GM18867 (cell line): Measurements from ENCODE around the gene NRIP1.

Source experiments
- ATAC-seq: cut with Tn5 transposase; IDR thresholded peaks from one replicate; pipeline ENCODE4 v1.9.1; 2021; ENCODE audit warnings: mild to moderate bottlenecking, moderate library complexity; ENCODE audit not compliant: unreplicated experiment

The NRIP1 gene

GRCh38 chr21:15071009-15071408 lies 6.2 kb upstream of the NRIP1 start:
- ATAC-seq: no peak

GRCh38 chr21:15066123-15066575 lies 1.3 kb upstream of the NRIP1 start:
- ATAC-seq: no peak

GRCh38 chr21:15065392-15066122 lies 757 bp upstream of the NRIP1 start:
- peak; percentile 25 for ATAC-seq

- ATAC-seq: peak; percentile 2
These were observed 805 bp downstream of the NRIP1 start for GRCh38 chr21:15063814-15064575.

- ATAC-seq: no peak
These were observed 1.6 kb downstream of the NRIP1 start for GRCh38 chr21:15063081-15063813.

- ATAC-seq: no peak
These were observed 2.2 kb downstream of the NRIP1 start for GRCh38 chr21:15062606-15062965.

- no peak for ATAC-seq
These were observed 2.8 kb downstream of the NRIP1 start for GRCh38 chr21:15061747-15062605.

- ATAC-seq: no peak
These were observed 3.5 kb downstream of the NRIP1 start for GRCh38 chr21:15061279-15061678.

GRCh38 chr21:15060543-15061175 lies 4.1 kb downstream of the NRIP1 start:
- no peak for ATAC-seq

GRCh38 chr21:15059397-15059796 lies 5.4 kb downstream of the NRIP1 start:
- ATAC-seq: no peak

- ATAC-seq: peak; percentile 42
These were observed 5.9 kb downstream of the NRIP1 start for GRCh38 chr21:15058854-15059263.

- no peak for ATAC-seq
These were observed 7.5 kb downstream of the NRIP1 start for GRCh38 chr21:15057285-15057684.

- ATAC-seq: no peak
These were observed 10.1 kb downstream of the NRIP1 start for GRCh38 chr21:15054606-15055239.

GRCh38 chr21:15054089-15054488 lies 10.7 kb downstream of the NRIP1 start:
- ATAC-seq: no peak

GRCh38 chr21:15053500-15053899 lies 11.3 kb downstream of the NRIP1 start:
- ATAC-seq: no peak

- ATAC-seq: no peak
These were observed 12.4 kb downstream of the NRIP1 start for GRCh38 chr21:15052459-15052763.

- ATAC-seq: peak; percentile 78
These were observed 12.9 kb downstream of the NRIP1 start for GRCh38 chr21:15051644-15052458.

GRCh38 chr21:15050568-15051377 lies 14.0 kb downstream of the NRIP1 start:
- ATAC-seq: no peak
